ENCODE measurements around the gene CACNB2.

DNA sequence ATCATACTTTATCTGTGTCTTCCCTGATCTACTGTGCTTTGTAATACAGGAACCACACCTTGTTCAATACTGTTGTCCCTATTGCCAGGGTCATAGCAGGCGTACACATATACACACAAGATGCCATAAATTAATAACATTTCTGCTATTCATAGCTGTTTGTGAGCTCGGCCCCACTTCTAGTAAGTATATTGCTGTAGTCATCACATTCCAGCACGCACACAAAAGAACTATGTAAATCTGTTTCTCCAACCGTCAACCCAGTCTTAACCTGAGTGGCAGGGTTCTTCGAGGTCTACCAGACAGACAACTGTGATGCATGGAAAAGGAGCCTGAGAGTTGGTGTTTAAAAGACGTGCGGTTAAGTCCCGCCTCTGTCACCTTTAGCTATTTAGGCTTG, 5.7 kb upstream of the CACNB2 start:
- no peak for TF ChIP-seq POLR2AphosphoS5 (IDR thresholded peaks at IDR 0.05)
- TF ChIP-seq, protein P1, sequence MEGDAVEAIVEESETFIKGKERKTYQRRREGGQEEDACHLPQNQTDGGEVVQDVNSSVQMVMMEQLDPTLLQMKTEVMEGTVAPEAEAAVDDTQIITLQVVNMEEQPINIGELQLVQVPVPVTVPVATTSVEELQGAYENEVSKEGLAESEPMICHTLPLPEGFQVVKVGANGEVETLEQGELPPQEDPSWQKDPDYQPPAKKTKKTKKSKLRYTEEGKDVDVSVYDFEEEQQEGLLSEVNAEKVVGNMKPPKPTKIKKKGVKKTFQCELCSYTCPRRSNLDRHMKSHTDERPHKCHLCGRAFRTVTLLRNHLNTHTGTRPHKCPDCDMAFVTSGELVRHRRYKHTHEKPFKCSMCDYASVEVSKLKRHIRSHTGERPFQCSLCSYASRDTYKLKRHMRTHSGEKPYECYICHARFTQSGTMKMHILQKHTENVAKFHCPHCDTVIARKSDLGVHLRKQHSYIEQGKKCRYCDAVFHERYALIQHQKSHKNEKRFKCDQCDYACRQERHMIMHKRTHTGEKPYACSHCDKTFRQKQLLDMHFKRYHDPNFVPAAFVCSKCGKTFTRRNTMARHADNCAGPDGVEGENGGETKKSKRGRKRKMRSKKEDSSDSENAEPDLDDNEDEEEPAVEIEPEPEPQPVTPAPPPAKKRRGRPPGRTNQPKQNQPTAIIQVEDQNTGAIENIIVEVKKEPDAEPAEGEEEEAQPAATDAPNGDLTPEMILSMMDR (IDR thresholded peaks at IDR 0.05): no peak

All from esophagus muscularis mucosa (tissue), 3 donors.